ENCODE data around the gene SRP9. TPM values are rescaled to one million over a fixed set of nuclear protein-coding genes. Genes with fewer than 3 reads are reported as not detected.

Gene SRP9
- total and polyA plus RNA-seq, 2 experiments from 2014 or later, result 360 to 414 TPM

DNA sequence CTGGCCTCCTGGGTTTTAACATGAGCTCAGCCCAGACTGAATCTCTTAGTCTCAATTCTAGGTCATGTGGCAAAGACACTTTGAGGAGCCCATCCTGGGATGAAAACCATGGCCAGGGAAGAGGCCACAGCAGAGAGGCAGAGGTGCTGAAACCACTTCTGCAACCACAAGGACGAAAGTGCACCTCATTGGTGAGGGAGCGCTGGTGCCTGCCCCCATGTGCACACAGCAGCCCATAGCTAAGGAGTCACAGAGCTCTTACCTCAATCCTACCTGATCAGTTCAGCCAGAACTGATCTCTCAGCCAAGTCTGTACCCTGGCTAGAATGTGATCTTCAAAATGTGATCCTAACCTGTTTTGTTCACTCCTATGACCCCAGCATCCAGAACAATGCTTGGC lies 32.9 kb upstream of the SRP9 start:
- Histone ChIP-seq H3K36me3 (replicated peaks; ENCODE audit: insufficient read depth, low read depth) (no peaks in the 10 kb centered on the region), H3K9me2 (replicated peaks; ENCODE audit: insufficient read depth) (no peaks in the 10 kb centered on the region), H3K9me3 (ENCODE audit: low read depth) (no peaks in the 10 kb centered on the region), H3K4me1 (ENCODE audit: insufficient read depth) (peaks cover 5% of the 10 kb centered on the region), H3K4me2 (no peak overlapping the region), H3K4me3 (no peak overlapping the region), H2AFZ (no peak overlapping the region), H3K27me3 (no peaks in the 10 kb centered on the region), H3K79me2 (no peaks in the 10 kb centered on the region), H4K20me1 (ENCODE audit: insufficient read depth, poor library complexity, severe bottlenecking) (no peaks in the 10 kb centered on the region), H3K27ac (no peak overlapping the region)
- TF ChIP-seq EZH2 (IDR thresholded peaks at IDR 0.05; ENCODE audit: borderline replicate concordance) (no peak), EZH2phosphoT487 (IDR thresholded peaks at IDR 0.05; ENCODE audit: low read depth, severe bottlenecking, unreplicated experiment) (no peak)
- TF ChIP-seq, protein P1, sequence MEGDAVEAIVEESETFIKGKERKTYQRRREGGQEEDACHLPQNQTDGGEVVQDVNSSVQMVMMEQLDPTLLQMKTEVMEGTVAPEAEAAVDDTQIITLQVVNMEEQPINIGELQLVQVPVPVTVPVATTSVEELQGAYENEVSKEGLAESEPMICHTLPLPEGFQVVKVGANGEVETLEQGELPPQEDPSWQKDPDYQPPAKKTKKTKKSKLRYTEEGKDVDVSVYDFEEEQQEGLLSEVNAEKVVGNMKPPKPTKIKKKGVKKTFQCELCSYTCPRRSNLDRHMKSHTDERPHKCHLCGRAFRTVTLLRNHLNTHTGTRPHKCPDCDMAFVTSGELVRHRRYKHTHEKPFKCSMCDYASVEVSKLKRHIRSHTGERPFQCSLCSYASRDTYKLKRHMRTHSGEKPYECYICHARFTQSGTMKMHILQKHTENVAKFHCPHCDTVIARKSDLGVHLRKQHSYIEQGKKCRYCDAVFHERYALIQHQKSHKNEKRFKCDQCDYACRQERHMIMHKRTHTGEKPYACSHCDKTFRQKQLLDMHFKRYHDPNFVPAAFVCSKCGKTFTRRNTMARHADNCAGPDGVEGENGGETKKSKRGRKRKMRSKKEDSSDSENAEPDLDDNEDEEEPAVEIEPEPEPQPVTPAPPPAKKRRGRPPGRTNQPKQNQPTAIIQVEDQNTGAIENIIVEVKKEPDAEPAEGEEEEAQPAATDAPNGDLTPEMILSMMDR (IDR thresholded peaks at IDR 0.05; ENCODE audit: poor library complexity), result no peak
- no peak for DNase-seq (ENCODE audit: low spot score)
- 100% methylated on average over 2 of the region's 2 CpGs for WGBS (ENCODE audit: low lambda C conversion rate, missing lambda C conversion rate)

DNA sequence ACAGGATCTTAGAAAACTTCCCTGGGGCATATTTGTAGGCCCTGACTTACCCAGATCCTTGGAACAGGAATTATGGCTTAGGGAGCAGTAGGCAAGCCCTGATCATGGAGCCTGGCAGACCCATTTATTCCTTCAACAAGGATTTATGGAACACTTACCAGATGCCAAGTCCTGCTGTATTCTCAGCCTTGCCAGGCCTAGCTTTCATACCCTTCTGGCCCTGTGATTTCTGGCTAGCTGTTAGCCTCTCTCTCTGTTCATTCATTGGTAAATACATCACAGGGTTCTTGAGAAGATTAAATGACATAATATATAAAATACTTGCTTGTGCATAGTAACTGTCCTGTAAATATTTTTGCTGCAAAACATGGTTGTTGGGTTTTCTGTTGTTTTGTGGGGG lies 32.4 kb upstream of the SRP9 start:
- no peak overlapping the region for H3K27ac ChIP-seq
- H3K4me3 ChIP-seq, result no peak overlapping the region
- H3K36me3 ChIP-seq (replicated peaks; ENCODE audit: insufficient read depth, low read depth), result no peaks in the 10 kb centered on the region
- no peaks in the 10 kb centered on the region for H3K9me3 ChIP-seq (ENCODE audit: low read depth)
- no peaks in the 10 kb centered on the region for H3K79me2 ChIP-seq
- H4K20me1 ChIP-seq (ENCODE audit: insufficient read depth, poor library complexity, severe bottlenecking), result no peaks in the 10 kb centered on the region
- no peak overlapping the region for H3K4me2 ChIP-seq
- TF ChIP-seq EZH2 (IDR thresholded peaks at IDR 0.05; ENCODE audit: borderline replicate concordance), result no peak
- H2AFZ ChIP-seq, result no peak overlapping the region
- no peak for DNase-seq (ENCODE audit: low spot score)
- no peaks in the 10 kb centered on the region for H3K9me2 ChIP-seq (replicated peaks; ENCODE audit: insufficient read depth)
- H3K27me3 ChIP-seq, result no peaks in the 10 kb centered on the region
- peaks cover 5% of the 10 kb centered on the region for H3K4me1 ChIP-seq (ENCODE audit: insufficient read depth)

DNA sequence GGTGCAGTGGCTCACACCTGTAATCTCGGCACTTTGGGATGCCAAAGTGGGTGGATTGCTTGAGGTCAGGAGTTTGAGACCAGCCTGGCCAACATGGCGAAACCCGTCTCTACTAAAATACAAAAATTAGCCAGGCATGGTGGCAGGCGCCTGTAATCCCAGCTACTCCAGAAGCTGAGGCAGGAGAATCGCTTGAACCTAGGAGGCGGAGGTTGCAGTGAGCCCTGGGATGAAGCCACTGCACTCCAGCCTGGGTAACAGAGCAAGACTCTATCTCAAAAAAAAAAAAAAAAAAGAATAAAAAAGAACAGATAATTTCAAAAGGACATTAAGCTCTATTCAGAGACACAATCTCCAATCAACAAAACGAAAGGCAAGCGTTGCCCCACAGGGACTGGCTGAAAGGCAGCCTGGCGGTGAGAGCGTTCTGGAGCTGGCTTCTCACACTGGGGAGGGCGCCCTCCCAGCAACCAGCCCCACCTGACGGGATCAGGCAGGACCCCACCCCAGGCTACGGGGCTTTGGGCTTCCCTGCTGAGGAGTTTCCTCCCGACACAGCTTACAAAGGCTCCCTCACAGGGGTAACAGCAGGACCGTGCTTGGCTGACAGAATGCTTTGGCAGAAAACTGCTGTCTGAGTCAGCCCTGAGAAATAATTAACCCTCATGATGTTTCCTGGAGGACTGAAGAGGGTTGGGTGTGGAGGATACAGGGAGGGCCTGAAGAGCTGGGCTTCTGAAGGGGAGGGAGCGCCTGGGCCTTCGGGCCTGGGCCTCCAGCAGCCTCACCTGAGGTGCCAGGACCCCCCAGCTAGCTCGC lies 31.1 kb upstream of the SRP9 start:
- H3K27me3 ChIP-seq, result no peaks in the 10 kb centered on the region
- H3K4me1 ChIP-seq (ENCODE audit: insufficient read depth), result peaks cover 5% of the 10 kb centered on the region
- no peaks in the 10 kb centered on the region for H3K36me3 ChIP-seq (replicated peaks; ENCODE audit: insufficient read depth, low read depth)
- H2AFZ ChIP-seq, result peak overlapping the region; percentile 60
- 39% methylated on average over 18 of the region's 18 CpGs for WGBS (ENCODE audit: low lambda C conversion rate, missing lambda C conversion rate)
- H4K20me1 ChIP-seq (ENCODE audit: insufficient read depth, poor library complexity, severe bottlenecking), result no peaks in the 10 kb centered on the region
- peak overlapping the region; percentile 23 for H3K4me3 ChIP-seq
- no peaks in the 10 kb centered on the region for H3K9me2 ChIP-seq (replicated peaks; ENCODE audit: insufficient read depth)
- DNase-seq (ENCODE audit: low spot score), result peak; percentile 87
- no peaks in the 10 kb centered on the region for H3K9me3 ChIP-seq (ENCODE audit: low read depth)
- TF ChIP-seq EZH2 (IDR thresholded peaks at IDR 0.05; ENCODE audit: borderline replicate concordance) (no peak), EZH2phosphoT487 (IDR thresholded peaks at IDR 0.05; ENCODE audit: low read depth, severe bottlenecking, unreplicated experiment) (no peak)
- TF ChIP-seq, protein P1 (IDR thresholded peaks at IDR 0.05; ENCODE audit: poor library complexity), result no peak
- H3K79me2 ChIP-seq, result no peaks in the 10 kb centered on the region
- H3K4me2 ChIP-seq, result peak overlapping the region; percentile 81
- peak overlapping the region; percentile 95 for H3K27ac ChIP-seq

DNA sequence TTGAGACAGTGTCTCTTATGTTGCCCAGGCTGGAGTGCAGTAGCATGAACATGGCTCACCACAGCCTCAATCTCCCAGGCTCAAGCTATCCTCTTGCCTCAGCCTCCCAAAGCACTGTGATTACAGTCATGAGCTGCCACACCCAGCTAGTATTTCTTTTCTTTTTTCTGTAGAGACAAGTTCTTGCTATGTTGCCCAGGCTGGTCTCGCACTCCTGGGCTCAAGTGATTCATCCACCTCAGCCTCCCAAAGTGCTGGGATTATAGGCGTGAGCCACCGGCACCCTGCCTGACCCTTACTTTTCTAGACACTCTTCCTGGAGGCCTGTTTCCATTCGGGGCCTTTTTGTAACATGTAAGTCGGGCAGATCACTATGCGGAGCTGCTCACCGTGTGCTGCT lies 30.1 kb upstream of the SRP9 start:
- Histone ChIP-seq H3K79me2 (no peaks in the 10 kb centered on the region), H3K36me3 (replicated peaks; ENCODE audit: insufficient read depth, low read depth) (no peaks in the 10 kb centered on the region), H3K4me3 (no peak overlapping the region), H3K4me1 (ENCODE audit: insufficient read depth) (peaks cover 5% of the 10 kb centered on the region), H3K4me2 (no peak overlapping the region), H3K9me3 (ENCODE audit: low read depth) (no peaks in the 10 kb centered on the region), H3K27me3 (no peaks in the 10 kb centered on the region), H3K9me2 (replicated peaks; ENCODE audit: insufficient read depth) (no peaks in the 10 kb centered on the region), H3K27ac (peak overlapping the region; percentile 95), H4K20me1 (ENCODE audit: insufficient read depth, poor library complexity, severe bottlenecking) (no peaks in the 10 kb centered on the region), H2AFZ (no peak overlapping the region)
- peak; percentile 25 for DNase-seq (ENCODE audit: low spot score)
- 73% methylated on average over 7 of the region's 7 CpGs for WGBS (ENCODE audit: low lambda C conversion rate, missing lambda C conversion rate)
- TF ChIP-seq EZH2phosphoT487 (IDR thresholded peaks at IDR 0.05; ENCODE audit: low read depth, severe bottlenecking, unreplicated experiment) (no peak), EZH2 (IDR thresholded peaks at IDR 0.05; ENCODE audit: borderline replicate concordance) (no peak)
- TF ChIP-seq, protein P1 (IDR thresholded peaks at IDR 0.05; ENCODE audit: poor library complexity), result no peak
